A549 (cell line): ENCODE results near the gene MAL. TPM values are rescaled to one million over a fixed set of nuclear protein-coding genes. Genes with fewer than 3 reads are reported as not detected.

Experiments used
- ATAC-seq, 2 experiments: fragments of 200-7000 bp in 1 of 2; fragments of >200 bp in 1 of 2; cut with Nextera tagmentation in 1 of 2; cut with Tn5 transposase in 1 of 2; 3 replicates each; pipeline versions ENCODE4 v1.8.0 to v1.9.1; 2018 to 2020; ENCODE audit warnings: mild to moderate bottlenecking in 1 of 2, moderate library complexity in 1 of 2
- CTCF ChIA-PET: fragments of 300-600 bp; sonication (Branson Sonifier 250); formaldehyde crosslinking; extraction: SDS; loops from one replicate; lab custom pipeline; 2021; ENCODE audit warnings: antibody characterized with exemption, inconsistent platforms; lab: Yijun Ruan, JAX
- POLR2A ChIA-PET: fragments of 350-600 bp; formaldehyde crosslinking; extraction: SDS; loops from one replicate; lab custom pipeline; 2021; ENCODE audit warnings: antibody characterized with exemption, inconsistent platforms; lab: Yijun Ruan, JAX
- DNase-seq, 2 experiments: peaks; one replicate each; pipeline versions ENCODE4 v3.0.0 to v3.0.0-alpha.2; 2011 to 2016; ENCODE audit warnings: low read depth in 1 of 2, low spot score in 1 of 2
- FAIRE-seq: peaks from 2 replicates; lab custom pipeline; 2011; peaks lifted over from hg19 to GRCh38; lab: Jason Lieb, UNC
- H3K27ac ChIP-seq, 2 experiments: fragments of >200 bp; sonication (Bioruptor Twin); formaldehyde crosslinking; 3 replicates each; pipeline ENCODE4 v1.5.1; 2016 to 2017
- H3K4me1 ChIP-seq: fragments of >200 bp; sonication (Bioruptor Twin); formaldehyde crosslinking; 3 replicates; pipeline ENCODE4 v1.6.1; 2016
- H3K4me2 ChIP-seq: fragments of >200 bp; sonication (Bioruptor Twin); formaldehyde crosslinking; 3 replicates; pipeline ENCODE4 v1.6.1; 2016
- H3K4me3 ChIP-seq: fragments of >200 bp; sonication (Bioruptor Twin); formaldehyde crosslinking; 3 replicates; pipeline ENCODE4 v1.5.1; 2016
- H3K9me3 ChIP-seq: fragments of >200 bp; sonication (Bioruptor Twin); formaldehyde crosslinking; 3 replicates; pipeline ENCODE4 v1.6.1; 2016
- BHLHE40 ChIP-seq: IDR thresholded peaks from 2 replicates; pipeline ENCODE4 v1.6.1; 2012; ENCODE audit warnings: low read depth, low read length, inconsistent platforms
- CBX2 ChIP-seq: fragments of 200-600 bp; sonication (generic); IDR thresholded peaks from 2 replicates; pipeline ENCODE4 v1.6.1; 2016; ENCODE audit warnings: low read depth, mild to moderate bottlenecking, borderline replicate concordance
- CEBPB ChIP-seq, 2 experiments: fragments of >200 bp in 1 of 2; sonication (Bioruptor Twin) in 1 of 2; formaldehyde crosslinking in 1 of 2; IDR thresholded peaks; 2 replicates each; pipeline ENCODE4 v1.6.1; 2012 to 2016
- CHD2 ChIP-seq: fragments of 150-350 bp; IDR thresholded peaks from 2 replicates; pipeline ENCODE4 v1.6.1; 2014; ENCODE audit warnings: low read length; ENCODE audit not compliant: partially characterized antibody
- E2F6 ChIP-seq: IDR thresholded peaks from 2 replicates; pipeline ENCODE4 v1.6.1; 2012; ENCODE audit warnings: low read depth, borderline replicate concordance
- EHMT2 ChIP-seq: fragments of 200-600 bp; sonication (generic); IDR thresholded peaks from 2 replicates; pipeline ENCODE4 v1.6.1; 2016; ENCODE audit warnings: antibody characterized with exemption, low read depth, mild to moderate bottlenecking, moderate library complexity
- ESRRA ChIP-seq: fragments of 150-350 bp; IDR thresholded peaks from 2 replicates; pipeline ENCODE4 v1.6.1; 2014; ENCODE audit warnings: mild to moderate bottlenecking, low read length, borderline replicate concordance
- FOSB ChIP-seq: fragments of 250-450 bp; sonication (Bioruptor Pico); IDR thresholded peaks from 2 replicates; pipeline ENCODE4 v1.5.0; 2020; ENCODE audit warnings: mild to moderate bottlenecking, moderate library complexity
- HES2 ChIP-seq: fragments of >200 bp; sonication (Bioruptor Twin); formaldehyde crosslinking; IDR thresholded peaks from 2 replicates; pipeline ENCODE4 v1.6.1; 2016
- HOXA7 ChIP-seq: fragments of 250-450 bp; sonication (Bioruptor Pico); IDR thresholded peaks from 2 replicates; pipeline ENCODE4 v1.5.0; 2020; ENCODE audit warnings: mild to moderate bottlenecking, moderate library complexity
- JUN ChIP-seq, 2 experiments: fragments of >200 bp; sonication (Bioruptor Twin); formaldehyde crosslinking; IDR thresholded peaks; 2 replicates in 1 of 2; 3 replicates in 1 of 2; pipeline ENCODE4 v1.6.1; 2016 to 2017
- MAX ChIP-seq: IDR thresholded peaks from 2 replicates; pipeline ENCODE4 v1.6.1; 2012
- MAZ ChIP-seq: fragments of 150-350 bp; IDR thresholded peaks from 2 replicates; pipeline ENCODE4 v1.6.1; 2014; ENCODE audit warnings: antibody characterized with exemption, low read depth, low read length, borderline replicate concordance
- NPAS2 ChIP-seq: fragments of 250-450 bp; sonication (Bioruptor Pico); IDR thresholded peaks from 2 replicates; pipeline ENCODE4 v1.8.0; 2022; ENCODE audit warnings: mild to moderate bottlenecking, moderate library complexity, borderline replicate concordance
- RAD21 ChIP-seq, 2 experiments: fragments of >200 bp in 1 of 2; sonication (Bioruptor Twin) in 1 of 2; formaldehyde crosslinking in 1 of 2; IDR thresholded peaks in 1 of 2; conservative IDR thresholded peaks in 1 of 2; 2 replicates in 1 of 2; 3 replicates in 1 of 2; pipeline ENCODE4 v1.6.1; 2012 to 2018; ENCODE audit warnings: inconsistent platforms in 1 of 2
- RARB ChIP-seq: fragments of 250-450 bp; sonication (Bioruptor Pico); IDR thresholded peaks from 2 replicates; pipeline ENCODE4 v1.8.0; 2021; ENCODE audit warnings: mild to moderate bottlenecking, moderate library complexity
- RCOR1 ChIP-seq: fragments of 150-350 bp; IDR thresholded peaks from 2 replicates; pipeline ENCODE4 v1.6.1; 2014; ENCODE audit warnings: antibody characterized with exemption, low read length, low read depth
- REST ChIP-seq: fragments of 200-600 bp; sonication (generic); IDR thresholded peaks from 2 replicates; pipeline ENCODE4 v1.6.1; 2016; ENCODE audit warnings: antibody characterized with exemption, mild to moderate bottlenecking, moderate library complexity
- RFX5 ChIP-seq: fragments of 450-650 bp; IDR thresholded peaks from 2 replicates; pipeline ENCODE4 v1.7.1; 2014; ENCODE audit warnings: antibody characterized with exemption, mild to moderate bottlenecking, moderate library complexity
- TFCP2L1 ChIP-seq: fragments of 250-450 bp; sonication (Bioruptor Pico); IDR thresholded peaks from 2 replicates; pipeline ENCODE4 v1.5.0; 2021; ENCODE audit warnings: mild to moderate bottlenecking
- TP53 ChIP-seq: fragments of 250-450 bp; sonication (Bioruptor Pico); IDR thresholded peaks from 2 replicates; pipeline ENCODE4 v1.5.0; 2021; ENCODE audit warnings: mild to moderate bottlenecking, moderate library complexity
- USF2 ChIP-seq: fragments of 450-650 bp; IDR thresholded peaks from 2 replicates; pipeline ENCODE4 v1.6.1; 2014; ENCODE audit warnings: antibody characterized with exemption
- ZC3H11A ChIP-seq: fragments of 450-650 bp; IDR thresholded peaks from 2 replicates; pipeline ENCODE4 v1.6.1; 2014; ENCODE audit warnings: antibody characterized with exemption, mild to moderate bottlenecking
- ZSCAN20 ChIP-seq: fragments of 250-450 bp; sonication (Bioruptor Pico); IDR thresholded peaks from 2 replicates; pipeline ENCODE4 v1.8.0; 2022; ENCODE audit warnings: mild to moderate bottlenecking, moderate library complexity
- WGBS: methylation state at CpG from one replicate; pipeline ENCODE4 v1.1.6; 2017; ENCODE audit errors: missing lambda C conversion rate; 5-methylcytosine and 5-hydroxymethylcytosine counted together
- polyA plus RNA-seq, 4 experiments: library from polyadenylated mRNA; depleted of rRNA in 3 of 4; stranded (reverse); fragments of >200 nt; fragmentation: RNase III in 1 of 4; extraction: RNeasy Plus Mini Kit Qiagen cat#74134 plus additional on column Dnase treatment in 1 of 4; gene quantifications; 2 replicates in 3 of 4; 3 replicates in 1 of 4; pipeline ENCODE4 v1.2.3, GENCODE V29; 2011 to 2017

Gene MAL
- polyA plus RNA-seq, 2 of the 4 experiments (the other 2 are of a cell fraction) = not detected

GRCh38 chr2:94999431-94999883 lies 26.1 kb upstream of the MAL start:
- Histone ChIP-seq H3K9me3 (no peaks in the 10 kb centered on the region), H3K4me1 (no peaks in the 10 kb centered on the region), H3K27ac (no peak overlapping the region), H3K4me2 (no peak overlapping the region), H3K4me3 (no peak overlapping the region)
- POLR2A ChIA-PET = no interaction called here
- DNase-seq (no peak), FAIRE-seq (no peak), ATAC-seq (no peak)
- TF ChIP-seq MAX (no peak), FOSB (CRISPR knock-in tag) (no peak)
- 72% methylated on average over 7 of the region's 7 CpGs for WGBS
- CTCF ChIA-PET = interaction anchor here (1.4 kb wide), 1 partner anchor 13 kb away, joined by 7 read pairs; no protein-coding TSS in a partner anchor

- no peak overlapping the region for H3K4me3 ChIP-seq
- ATAC-seq = no peak
- H3K4me2 ChIP-seq = no peak overlapping the region
- no peak for FAIRE-seq
- WGBS = 31% methylated on average over 5 of the region's 5 CpGs
- H3K4me1 ChIP-seq = no peaks in the 10 kb centered on the region
- DNase-seq = no peak
- ChIA-PET POLR2A (no interaction called here), CTCF (interaction anchor here (1.1 to 1.4 kb wide), 2 partner anchors 15 to 21 kb away, joined by 3 to 7 read pairs; no protein-coding TSS in a partner anchor)
- no peak overlapping the region for H3K27ac ChIP-seq
- H3K9me3 ChIP-seq = no peaks in the 10 kb centered on the region
- TF ChIP-seq USF2 = no peak
- no peak for TF ChIP-seq TP53 (CRISPR knock-in tag)
- no peak for TF ChIP-seq NPAS2 (CRISPR knock-in tag)
- TF ChIP-seq ESRRA = no peak
- no peak for TF ChIP-seq CHD2
- TF ChIP-seq MAZ = no peak
- no peak for TF ChIP-seq TFCP2L1
- no peak for TF ChIP-seq CBX2
- no peak for TF ChIP-seq REST
- TF ChIP-seq CEBPB (IDR thresholded peaks at IDR 0.05) = no peak
- TF ChIP-seq RFX5 = no peak
- no peak for TF ChIP-seq RARB (CRISPR knock-in tag)
- TF ChIP-seq HES2 = no peak
- TF ChIP-seq, all 56 proteins: peak for 0
Measured at GRCh38 chr2:95001051-95001562, 24.4 kb upstream of the MAL start.

GRCh38 chr2:95001701-95002100 lies 23.8 kb upstream of the MAL start:
- CTCF ChIA-PET = interaction anchor here (1.1 to 1.4 kb wide), 3 partner anchors 13 to 21 kb away, joined by 3 to 7 read pairs (median 3); no protein-coding TSS in a partner anchor
- FAIRE-seq (no peak), DNase-seq (no peak), ATAC-seq (no peak)
- WGBS = 81% methylated on average over 2 of the region's 2 CpGs
- no peak overlapping the region for H3K27ac ChIP-seq
- POLR2A ChIA-PET = no interaction called here
- H3K9me3 ChIP-seq = no peaks in the 10 kb centered on the region
- TF ChIP-seq RAD21 (conservative IDR thresholded peaks at IDR 0.05 in 1 of 2, IDR thresholded peaks at IDR 0.05 in 1 of 2) = no peak
- no peak for TF ChIP-seq EHMT2
- no peak for TF ChIP-seq ZC3H11A
- no peak for TF ChIP-seq RARB (CRISPR knock-in tag)
- no peak for TF ChIP-seq HOXA7
- TF ChIP-seq CBX2 = no peak
- no peak for TF ChIP-seq BHLHE40
- TF ChIP-seq CEBPB (IDR thresholded peaks at IDR 0.05) = no peak
- no peak for TF ChIP-seq ZSCAN20 (CRISPR knock-in tag)
- no peak for TF ChIP-seq JUN (IDR thresholded peaks at IDR 0.05)
- no peak for TF ChIP-seq RCOR1
- no peak for TF ChIP-seq E2F6
- H3K4me2 ChIP-seq = no peak overlapping the region
- H3K4me3 ChIP-seq = no peak overlapping the region
- no peaks in the 10 kb centered on the region for H3K4me1 ChIP-seq
